Tibial nerve (tissue), 4 donors: ENCODE data around the gene SAMD15.
"Not testable (repeated sequence)": the region's sequence is repeated elsewhere in the genome, so short reads cannot be mapped to it uniquely, and the experiment has no call there.

Experiments used
- EP300 ChIP-seq, 2 donors: sonication (generic); formaldehyde crosslinking; IDR thresholded peaks; one replicate each; pipeline ENCODE4 v1.6.1; 2017; ENCODE audit warnings: antibody characterized with exemption in 2 of 2, mild to moderate bottlenecking in 1 of 2
- POLR2A ChIP-seq, 2 donors: fragments of 450-650 bp; IDR thresholded peaks; one replicate each; pipeline ENCODE4 v1.6.1; 2017; ENCODE audit warnings: antibody characterized with exemption in 2 of 2, mild to moderate bottlenecking in 2 of 2, moderate library complexity in 2 of 2
- TF ChIP-seq, protein P1 (sequence below), 5 experiments: fragments of 200-600 bp in 3 of 5; fragments of 450-650 bp in 2 of 5; sonication (generic) in 3 of 5; IDR thresholded peaks; one replicate each; pipeline ENCODE4 v1.5.1; 2016 to 2019; ENCODE audit warnings: antibody characterized with exemption in 5 of 5, mild to moderate bottlenecking in 3 of 5, moderate library complexity in 2 of 5

DNA sequence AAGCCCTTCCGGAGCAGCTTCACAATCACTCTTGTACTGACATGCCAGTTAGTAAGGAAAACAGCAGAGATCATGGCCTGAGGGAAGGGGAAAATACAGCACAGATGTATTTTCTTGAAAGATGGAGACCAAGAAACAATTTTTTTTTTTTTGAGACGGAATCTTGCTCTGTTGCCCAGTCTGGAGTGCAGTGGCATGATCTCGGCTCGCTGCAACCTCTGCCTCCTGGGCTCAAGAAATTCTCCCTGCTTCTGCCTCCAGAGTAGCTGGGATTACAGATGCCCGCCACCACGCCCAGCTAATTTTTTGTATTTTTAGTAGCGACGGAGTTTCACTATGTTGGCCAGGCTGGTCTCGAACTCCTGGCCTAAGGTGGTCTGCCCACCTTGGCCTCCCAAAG lies 39.9 kb upstream of the SAMD15 start:
- TF ChIP-seq EP300, POLR2A (IDR thresholded peaks at IDR 0.05): not testable (repeated sequence)
- TF ChIP-seq, protein P1, sequence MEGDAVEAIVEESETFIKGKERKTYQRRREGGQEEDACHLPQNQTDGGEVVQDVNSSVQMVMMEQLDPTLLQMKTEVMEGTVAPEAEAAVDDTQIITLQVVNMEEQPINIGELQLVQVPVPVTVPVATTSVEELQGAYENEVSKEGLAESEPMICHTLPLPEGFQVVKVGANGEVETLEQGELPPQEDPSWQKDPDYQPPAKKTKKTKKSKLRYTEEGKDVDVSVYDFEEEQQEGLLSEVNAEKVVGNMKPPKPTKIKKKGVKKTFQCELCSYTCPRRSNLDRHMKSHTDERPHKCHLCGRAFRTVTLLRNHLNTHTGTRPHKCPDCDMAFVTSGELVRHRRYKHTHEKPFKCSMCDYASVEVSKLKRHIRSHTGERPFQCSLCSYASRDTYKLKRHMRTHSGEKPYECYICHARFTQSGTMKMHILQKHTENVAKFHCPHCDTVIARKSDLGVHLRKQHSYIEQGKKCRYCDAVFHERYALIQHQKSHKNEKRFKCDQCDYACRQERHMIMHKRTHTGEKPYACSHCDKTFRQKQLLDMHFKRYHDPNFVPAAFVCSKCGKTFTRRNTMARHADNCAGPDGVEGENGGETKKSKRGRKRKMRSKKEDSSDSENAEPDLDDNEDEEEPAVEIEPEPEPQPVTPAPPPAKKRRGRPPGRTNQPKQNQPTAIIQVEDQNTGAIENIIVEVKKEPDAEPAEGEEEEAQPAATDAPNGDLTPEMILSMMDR (IDR thresholded peaks at IDR 0.05), result not testable (repeated sequence)
